HCT116 (cell line): ENCODE measurements around the gene LDLRAD4. TPM values are rescaled to one million over a fixed set of nuclear protein-coding genes. Genes with fewer than 3 reads are reported as not detected.

Experiments used
- ATAC-seq: fragments of 200-7000 bp; cut with Tn5 transposase; 2 replicates; pipeline ENCODE4 v1.9.1; 2020; ENCODE audit warnings: mild to moderate bottlenecking, moderate library complexity
- BruUV-seq: library from RNA; stranded (reverse); fragments of 400-500 nt; replicated peaks from 2 replicates; lab custom pipeline; 2021; lab: Mats Ljungman, UMichigan
- CTCF ChIA-PET: fragments of 300-600 bp; sonication (Branson Sonifier 250); formaldehyde crosslinking; loops from one replicate; lab custom pipeline; 2021; ENCODE audit warnings: antibody characterized with exemption; lab: Charles Lee
- POLR2A ChIA-PET: fragments of 300-600, 350-600 bp; sonication (Branson Sonifier 250); formaldehyde crosslinking; loops from one replicate; lab custom pipeline; 2021; ENCODE audit warnings: antibody characterized with exemption; lab: Charles Lee
- RAD21 ChIA-PET, 2 experiments: fragments of 300-600 bp; sonication (Branson Sonifier 250); formaldehyde crosslinking; loops; one replicate each; lab custom pipeline; 2023; ENCODE audit warnings: low total read pairs in 2 of 2; ENCODE audit not compliant: uncharacterized antibody in 2 of 2, unreplicated experiment in 2 of 2, low non-redundant PET in 1 of 2; lab: Charles Lee
- DNase-seq: peaks from one replicate; pipeline ENCODE4 v3.0.0-alpha.2; 2010; ENCODE audit warnings: low read depth, low spot score
- H2AFZ ChIP-seq: fragments of 200-600 bp; shearing (Covaris generic), sonication (generic); 2 replicates; pipeline ENCODE4 v1.6.1; 2017; ENCODE audit warnings: low read depth, mixed run types, mixed read lengths, antibody characterized with exemption, low read length; ENCODE audit not compliant: poor library complexity, severe bottlenecking
- H3K27ac ChIP-seq: 2 replicates; pipeline ENCODE4 v1.5.1; 2012; ENCODE audit warnings: low read depth, low read length
- H3K27me3 ChIP-seq: fragments of 200-600 bp; sonication (generic); 2 replicates; pipeline ENCODE4 v1.6.1; 2016; ENCODE audit warnings: mixed run types, low read length, mixed read lengths; ENCODE audit not compliant: insufficient read depth
- H3K36me3 ChIP-seq, 2 experiments: fragments of 200-500 bp in 1 of 2; fragments of 200-600 bp in 1 of 2; sonication (Bioruptor generic) in 1 of 2; sonication (generic) in 1 of 2; 2 replicates each; pipeline versions ENCODE4 v1.5.1 to v1.6.1; 2014 to 2016; ENCODE audit warnings: low read length in 2 of 2, inconsistent platforms in 1 of 2, mixed read lengths in 1 of 2, mixed run types in 1 of 2; ENCODE audit not compliant: insufficient read depth in 2 of 2, control insufficient read depth in 1 of 2
- H3K4me1 ChIP-seq, 2 experiments: fragments of 200-600 bp in 1 of 2; sonication (generic) in 1 of 2; 2 replicates each; pipeline versions ENCODE4 v1.5.1 to v1.6.1; 2012 to 2017; ENCODE audit warnings: low read length in 2 of 2, inconsistent platforms in 1 of 2, mild to moderate bottlenecking in 1 of 2, mixed read lengths in 1 of 2, mixed run types in 1 of 2, moderate library complexity in 1 of 2; ENCODE audit not compliant: insufficient read depth in 2 of 2, control insufficient read depth in 1 of 2
- H3K4me2 ChIP-seq: fragments of 200-600 bp; sonication (generic); 2 replicates; pipeline ENCODE4 v1.6.1; 2017; ENCODE audit warnings: mixed run types, low read length, mixed read lengths
- H3K4me3 ChIP-seq, 2 experiments: fragments of 200-600 bp in 1 of 2; sonication (generic) in 1 of 2; replicated peaks in 1 of 2; 2 replicates each; pipeline ENCODE4 v1.5.1; 2011 to 2016; ENCODE audit warnings: low read length in 2 of 2, control low read depth in 1 of 2, low read depth in 1 of 2, mild to moderate bottlenecking in 1 of 2, mixed read lengths in 1 of 2, mixed run types in 1 of 2
- H3K79me2 ChIP-seq: fragments of 200-600 bp; sonication (generic); 2 replicates; pipeline ENCODE4 v1.6.1; 2017; ENCODE audit warnings: mild to moderate bottlenecking, mixed run types, low read length, moderate library complexity, mixed read lengths; ENCODE audit not compliant: insufficient read depth
- H3K9ac ChIP-seq: fragments of 200-600 bp; sonication (generic); 2 replicates; pipeline ENCODE4 v1.6.1; 2016; ENCODE audit warnings: low read length, mixed read lengths
- H3K9me2 ChIP-seq: fragments of 200-600 bp; sonication (generic), shearing (Covaris generic); 2 replicates; pipeline ENCODE4 v1.6.1; 2017; ENCODE audit warnings: mixed run types, mild to moderate bottlenecking, moderate library complexity; ENCODE audit not compliant: insufficient read depth
- H3K9me3 ChIP-seq, 2 experiments: fragments of 200-500 bp in 1 of 2; fragments of 200-600 bp in 1 of 2; sonication (Bioruptor generic) in 1 of 2; sonication (generic) in 1 of 2; 2 replicates each; pipeline ENCODE4 v1.6.1; 2014 to 2017; ENCODE audit warnings: low read length in 2 of 2, mixed read lengths in 2 of 2, inconsistent platforms in 1 of 2, low read depth in 1 of 2, mild to moderate bottlenecking in 1 of 2, mixed run types in 1 of 2, moderate library complexity in 1 of 2; ENCODE audit not compliant: control insufficient read depth in 1 of 2, insufficient read depth in 1 of 2
- H4K20me1 ChIP-seq: fragments of 200-600 bp; sonication (generic), shearing (Covaris generic); 2 replicates; pipeline ENCODE4 v1.6.1; 2017; ENCODE audit warnings: mixed run types, mild to moderate bottlenecking, moderate library complexity; ENCODE audit not compliant: insufficient read depth
- CBX3 ChIP-seq: IDR thresholded peaks from 2 replicates; pipeline ENCODE4 v1.6.1; 2012; ENCODE audit warnings: low read depth
- CEBPB ChIP-seq: IDR thresholded peaks from 2 replicates; pipeline ENCODE4 v1.6.1; 2012; ENCODE audit warnings: low read depth
- EGR1 ChIP-seq: IDR thresholded peaks from 2 replicates; pipeline ENCODE4 v1.6.1; 2012; ENCODE audit warnings: low read depth
- ELF1 ChIP-seq: IDR thresholded peaks from 2 replicates; pipeline ENCODE4 v1.6.1; 2012; ENCODE audit warnings: low read depth, borderline replicate concordance
- EZH2 ChIP-seq: fragments of 200-600 bp; sonication (generic); IDR thresholded peaks from 2 replicates; pipeline ENCODE4 v1.6.1; 2017; ENCODE audit warnings: antibody characterized with exemption, mixed run types
- EZH2phosphoT487 ChIP-seq: fragments of 200-600 bp; IDR thresholded peaks from 2 replicates; pipeline ENCODE4 v1.6.1; 2018; ENCODE audit warnings: antibody characterized with exemption, borderline replicate concordance
- JUND ChIP-seq: IDR thresholded peaks from 2 replicates; pipeline ENCODE4 v1.6.1; 2012
- POLR2AphosphoS5 ChIP-seq: IDR thresholded peaks from 2 replicates; pipeline ENCODE4 v1.6.1; 2011; ENCODE audit warnings: mild to moderate bottlenecking, low read depth, low read length, moderate library complexity
- RAD21 ChIP-seq: IDR thresholded peaks from 2 replicates; pipeline ENCODE4 v1.6.1; 2012; ENCODE audit warnings: low read depth, mild to moderate bottlenecking
- SIN3A ChIP-seq: IDR thresholded peaks from 2 replicates; pipeline ENCODE4 v1.6.1; 2012; ENCODE audit warnings: low read depth
- SP1 ChIP-seq: IDR thresholded peaks from 2 replicates; pipeline ENCODE4 v1.6.1; 2012; ENCODE audit warnings: low read depth
- SRF ChIP-seq: IDR thresholded peaks from 2 replicates; pipeline ENCODE4 v1.6.1; 2012; ENCODE audit warnings: low read depth
- TCF7L2 ChIP-seq: IDR thresholded peaks from 2 replicates; pipeline ENCODE4 v1.7.0; 2011; ENCODE audit warnings: borderline replicate concordance, inconsistent platforms; ENCODE audit not compliant: insufficient read depth, insufficient read length; ENCODE audit errors: extremely low read depth
- YY1 ChIP-seq: IDR thresholded peaks from 2 replicates; pipeline ENCODE4 v1.6.1; 2011; ENCODE audit warnings: low read length, low read depth, moderate library complexity, mild to moderate bottlenecking; ENCODE audit not compliant: insufficient replicate concordance; ENCODE audit errors: extremely low read depth
- ZFX ChIP-seq: fragments of 450-650 bp; IDR thresholded peaks from 2 replicates; pipeline ENCODE4 v1.6.1; 2017
- ZNF274 ChIP-seq: fragments of 200-500 bp; sonication (Bioruptor generic); IDR thresholded peaks from 2 replicates; pipeline ENCODE4 v1.6.1; 2014; ENCODE audit warnings: mild to moderate bottlenecking, low read depth, low read length, inconsistent platforms
- intact Hi-C: fragments of 100-400 bp; cut with micrococcal nuclease; formaldehyde crosslinking; loops from 2 replicates; pipeline ENCODE4 v1.10.0; 2022
- total RNA-seq: library from RNA; stranded (reverse); gene quantifications from one replicate; pipeline ENCODE4 v1.2.1, GENCODE V29; 2021; ENCODE audit not compliant: unreplicated experiment
- TF ChIP-seq, protein P1 (sequence below): IDR thresholded peaks from 2 replicates; pipeline ENCODE4 v1.6.1; 2012
- TF ChIP-seq, protein P2 (sequence below): IDR thresholded peaks from 2 replicates; pipeline ENCODE4 v1.6.1; 2011; ENCODE audit warnings: mild to moderate bottlenecking, low read length, moderate library complexity; ENCODE audit not compliant: insufficient replicate concordance; ENCODE audit errors: extremely low read depth
- TF ChIP-seq, protein P3 (sequence below): IDR thresholded peaks from 2 replicates; pipeline ENCODE4 v1.6.1; 2012
- TF ChIP-seq, protein P4 (sequence below): IDR thresholded peaks from 2 replicates; pipeline ENCODE4 v1.6.1; 2012; ENCODE audit warnings: low read depth

The LDLRAD4 gene
- total RNA-seq, 1 experiment from 2014 or later: 1.2 TPM

DNA sequence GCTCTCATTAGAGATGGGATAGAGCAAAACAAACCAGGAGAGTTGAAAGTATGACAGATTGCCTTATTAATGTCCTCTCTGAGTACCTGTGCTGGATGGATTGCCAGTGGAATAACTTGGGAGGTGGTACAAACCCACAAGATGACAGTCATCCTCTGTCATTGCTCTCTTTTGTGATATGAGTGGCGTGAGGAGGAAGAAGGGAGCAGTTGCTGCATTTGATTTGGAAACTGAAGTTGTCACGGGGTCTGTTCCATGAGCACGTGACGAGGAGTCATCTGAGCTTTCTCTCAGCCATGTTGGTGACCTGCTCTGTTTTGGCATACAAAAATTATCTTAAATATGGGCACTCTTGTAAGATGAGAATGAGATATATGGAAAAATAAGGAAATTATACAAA, 302.9 kb downstream of the LDLRAD4 start:
- ATAC-seq: no peak
- BruUV-seq: no TSS peak
- CTCF ChIA-PET: no interaction called here

More for the DNA sequence above, 302.9 kb downstream of the LDLRAD4 start:
- H3K79me2 ChIP-seq: no peaks in the 10 kb centered on the region
- H2AFZ ChIP-seq: no peak overlapping the region
- H3K4me1 ChIP-seq: no peaks in the 10 kb centered on the region
- no peak overlapping the region for H3K4me3 ChIP-seq
- intact Hi-C loops: loop anchor here (10.0 kb wide), 1 partner anchor 107 kb away; no protein-coding TSS in a partner anchor
- H3K36me3 ChIP-seq: no peaks in the 10 kb centered on the region
- ChIA-PET RAD21 (no interaction called here), POLR2A (no interaction called here)
- H3K27me3 ChIP-seq: peaks cover 11% of the 10 kb centered on the region; the same call in 1 of the 2 replicates
- no peaks in the 10 kb centered on the region for H4K20me1 ChIP-seq
- no peaks in the 10 kb centered on the region for H3K9me2 ChIP-seq
- H3K27ac ChIP-seq: no peak overlapping the region
- no peaks in the 10 kb centered on the region for H3K9me3 ChIP-seq
- no peak overlapping the region for H3K9ac ChIP-seq
- no peak for DNase-seq
- TF ChIP-seq ZFX (no peak), EGR1 (no peak), JUND (no peak), SP1 (no peak), SRF (no peak), ELF1 (no peak), YY1 (no peak), CEBPB (no peak), RAD21 (no peak), CBX3 (no peak), ZNF274 (no peak), TCF7L2 (no peak), EZH2 (no peak), POLR2AphosphoS5 (no peak), SIN3A (no peak), EZH2phosphoT487 (no peak)
- TF ChIP-seq, protein P1, sequence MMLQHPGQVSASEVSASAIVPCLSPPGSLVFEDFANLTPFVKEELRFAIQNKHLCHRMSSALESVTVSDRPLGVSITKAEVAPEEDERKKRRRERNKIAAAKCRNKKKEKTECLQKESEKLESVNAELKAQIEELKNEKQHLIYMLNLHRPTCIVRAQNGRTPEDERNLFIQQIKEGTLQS: no peak
- TF ChIP-seq, protein P2, sequence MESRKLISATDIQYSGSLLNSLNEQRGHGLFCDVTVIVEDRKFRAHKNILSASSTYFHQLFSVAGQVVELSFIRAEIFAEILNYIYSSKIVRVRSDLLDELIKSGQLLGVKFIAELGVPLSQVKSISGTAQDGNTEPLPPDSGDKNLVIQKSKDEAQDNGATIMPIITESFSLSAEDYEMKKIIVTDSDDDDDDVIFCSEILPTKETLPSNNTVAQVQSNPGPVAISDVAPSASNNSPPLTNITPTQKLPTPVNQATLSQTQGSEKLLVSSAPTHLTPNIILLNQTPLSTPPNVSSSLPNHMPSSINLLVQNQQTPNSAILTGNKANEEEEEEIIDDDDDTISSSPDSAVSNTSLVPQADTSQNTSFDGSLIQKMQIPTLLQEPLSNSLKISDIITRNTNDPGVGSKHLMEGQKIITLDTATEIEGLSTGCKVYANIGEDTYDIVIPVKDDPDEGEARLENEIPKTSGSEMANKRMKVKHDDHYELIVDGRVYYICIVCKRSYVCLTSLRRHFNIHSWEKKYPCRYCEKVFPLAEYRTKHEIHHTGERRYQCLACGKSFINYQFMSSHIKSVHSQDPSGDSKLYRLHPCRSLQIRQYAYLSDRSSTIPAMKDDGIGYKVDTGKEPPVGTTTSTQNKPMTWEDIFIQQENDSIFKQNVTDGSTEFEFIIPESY: no peak
- TF ChIP-seq, protein P3, sequence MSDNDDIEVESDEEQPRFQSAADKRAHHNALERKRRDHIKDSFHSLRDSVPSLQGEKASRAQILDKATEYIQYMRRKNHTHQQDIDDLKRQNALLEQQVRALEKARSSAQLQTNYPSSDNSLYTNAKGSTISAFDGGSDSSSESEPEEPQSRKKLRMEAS: no peak
- TF ChIP-seq, protein P4, sequence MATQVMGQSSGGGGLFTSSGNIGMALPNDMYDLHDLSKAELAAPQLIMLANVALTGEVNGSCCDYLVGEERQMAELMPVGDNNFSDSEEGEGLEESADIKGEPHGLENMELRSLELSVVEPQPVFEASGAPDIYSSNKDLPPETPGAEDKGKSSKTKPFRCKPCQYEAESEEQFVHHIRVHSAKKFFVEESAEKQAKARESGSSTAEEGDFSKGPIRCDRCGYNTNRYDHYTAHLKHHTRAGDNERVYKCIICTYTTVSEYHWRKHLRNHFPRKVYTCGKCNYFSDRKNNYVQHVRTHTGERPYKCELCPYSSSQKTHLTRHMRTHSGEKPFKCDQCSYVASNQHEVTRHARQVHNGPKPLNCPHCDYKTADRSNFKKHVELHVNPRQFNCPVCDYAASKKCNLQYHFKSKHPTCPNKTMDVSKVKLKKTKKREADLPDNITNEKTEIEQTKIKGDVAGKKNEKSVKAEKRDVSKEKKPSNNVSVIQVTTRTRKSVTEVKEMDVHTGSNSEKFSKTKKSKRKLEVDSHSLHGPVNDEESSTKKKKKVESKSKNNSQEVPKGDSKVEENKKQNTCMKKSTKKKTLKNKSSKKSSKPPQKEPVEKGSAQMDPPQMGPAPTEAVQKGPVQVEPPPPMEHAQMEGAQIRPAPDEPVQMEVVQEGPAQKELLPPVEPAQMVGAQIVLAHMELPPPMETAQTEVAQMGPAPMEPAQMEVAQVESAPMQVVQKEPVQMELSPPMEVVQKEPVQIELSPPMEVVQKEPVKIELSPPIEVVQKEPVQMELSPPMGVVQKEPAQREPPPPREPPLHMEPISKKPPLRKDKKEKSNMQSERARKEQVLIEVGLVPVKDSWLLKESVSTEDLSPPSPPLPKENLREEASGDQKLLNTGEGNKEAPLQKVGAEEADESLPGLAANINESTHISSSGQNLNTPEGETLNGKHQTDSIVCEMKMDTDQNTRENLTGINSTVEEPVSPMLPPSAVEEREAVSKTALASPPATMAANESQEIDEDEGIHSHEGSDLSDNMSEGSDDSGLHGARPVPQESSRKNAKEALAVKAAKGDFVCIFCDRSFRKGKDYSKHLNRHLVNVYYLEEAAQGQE: no peak
- no peak overlapping the region for H3K4me2 ChIP-seq
